Esophagus squamous epithelium (tissue), 4 donors: ENCODE measurements around the gene GPR156.

Source experiments
- CTCF ChIP-seq, 6 experiments: fragments of 450-650 bp in 4 of 6; fragments of 200-600 bp in 2 of 6; sonication (generic) in 2 of 6; IDR thresholded peaks; one replicate each; pipeline ENCODE4 v1.5.1; 2016 to 2019; ENCODE audit warnings: antibody characterized with exemption in 6 of 6, mild to moderate bottlenecking in 4 of 6, moderate library complexity in 4 of 6
- POLR2A ChIP-seq, 4 donors: fragments of 450-650 bp; IDR thresholded peaks; one replicate each; pipeline ENCODE4 v1.6.1; 2017; ENCODE audit warnings: antibody characterized with exemption in 4 of 4, mild to moderate bottlenecking in 4 of 4, moderate library complexity in 3 of 4

- TF ChIP-seq CTCF (IDR thresholded peaks at IDR 0.05) (no peak), POLR2A (IDR thresholded peaks at IDR 0.05) (no peak)
Measured at GRCh38 chr3:120326784-120327183, 41.8 kb upstream of the GPR156 start.
